H1 (cell line): ENCODE measurements around the gene CACNB2. TPM values are rescaled to one million over a fixed set of nuclear protein-coding genes. Genes with fewer than 3 reads are reported as not detected.

ENCODE experiments used
- CTCF ChIA-PET: fragments of 300-600 bp; sonication (Branson Sonifier 250); formaldehyde crosslinking; loops from one replicate; lab custom pipeline; 2021; ENCODE audit not compliant: partially characterized antibody; lab: Charles Lee
- POLR2A ChIA-PET: fragments of 300-600 bp; sonication (Branson Sonifier 250); formaldehyde crosslinking; loops from one replicate; lab custom pipeline; 2021; ENCODE audit warnings: inconsistent platforms; ENCODE audit not compliant: partially characterized antibody; lab: Charles Lee
- DNase-seq, 2 experiments: peaks; one replicate each; pipeline versions ENCODE4 v3.0.0 to v3.0.0-alpha.2; 2010 to 2022; ENCODE audit warnings: low spot score in 2 of 2, low read depth in 1 of 2, mixed read lengths in 1 of 2
- FAIRE-seq: peaks from 2 replicates; lab custom pipeline; 2011; peaks lifted over from hg19 to GRCh38; lab: Jason Lieb, UNC
- H2AFZ ChIP-seq: 2 replicates; pipeline ENCODE4 v1.8.1; 2012; ENCODE audit warnings: low read length, inconsistent platforms
- H2AK5ac ChIP-seq: 2 replicates; pipeline ENCODE4 v1.6.1; 2013; ENCODE audit warnings: low read depth, low read length
- H2BK120ac ChIP-seq: replicated peaks from 2 replicates; pipeline ENCODE3; 2013; ENCODE audit warnings: low read depth, low read length, inconsistent platforms
- H2BK12ac ChIP-seq: 2 replicates; pipeline ENCODE4 v1.6.1; 2013; ENCODE audit warnings: low read depth, low read length
- H2BK15ac ChIP-seq: 2 replicates; pipeline ENCODE4 v1.6.1; 2013; ENCODE audit warnings: low read length
- H2BK20ac ChIP-seq: 2 replicates; pipeline ENCODE4 v1.6.1; 2013; ENCODE audit warnings: low read length
- H2BK5ac ChIP-seq: 2 replicates; pipeline ENCODE4 v1.6.1; 2013; ENCODE audit warnings: low read depth, low read length
- H3K14ac ChIP-seq: 2 replicates; pipeline ENCODE4 v1.6.1; 2013; ENCODE audit warnings: inconsistent platforms; ENCODE audit not compliant: insufficient read length
- H3K18ac ChIP-seq: 2 replicates; pipeline ENCODE4 v1.6.1; 2013; ENCODE audit warnings: low read length; ENCODE audit errors: extremely low read depth
- H3K23ac ChIP-seq: 2 replicates; pipeline ENCODE4 v1.6.1; 2013; ENCODE audit warnings: inconsistent platforms; ENCODE audit not compliant: insufficient read length
- H3K23me2 ChIP-seq: 2 replicates; pipeline ENCODE4 v1.6.1; 2013; ENCODE audit warnings: low read depth, low read length
- H3K27ac ChIP-seq: 2 replicates; pipeline ENCODE4 v1.6.1; 2011; ENCODE audit warnings: low read depth, low read length, inconsistent platforms
- H3K27me3 ChIP-seq, 4 experiments: replicated peaks in 1 of 4; 1 replicate in 1 of 4; 2 replicates in 3 of 4; pipeline versions ENCODE4 v1.6.1 to v1.8.1; 2011 to 2013; ENCODE audit warnings: low read length in 3 of 4, mild to moderate bottlenecking in 3 of 4, inconsistent platforms in 2 of 4, mixed read lengths in 2 of 4, moderate library complexity in 1 of 4; ENCODE audit not compliant: control insufficient read depth in 3 of 4, insufficient read depth in 3 of 4; ENCODE audit errors: extremely low read depth in 1 of 4
- H3K36me3 ChIP-seq, 4 experiments: 2 replicates each; pipeline versions ENCODE4 v1.6.1 to v1.8.1; 2011 to 2013; ENCODE audit warnings: mild to moderate bottlenecking in 4 of 4, low read length in 3 of 4, moderate library complexity in 2 of 4, control low read depth in 1 of 4, inconsistent platforms in 1 of 4; ENCODE audit not compliant: insufficient read depth in 4 of 4, control insufficient read depth in 2 of 4
- H3K4ac ChIP-seq: replicated peaks from 2 replicates; pipeline ENCODE3; 2013; ENCODE audit warnings: low read length, low read depth, mixed read lengths, inconsistent platforms; ENCODE audit not compliant: insufficient read length
- H3K4me1 ChIP-seq, 4 experiments: replicated peaks in 1 of 4; 1 replicate in 1 of 4; 2 replicates in 3 of 4; pipeline versions ENCODE4 v1.6.1 to v1.8.1; 2011 to 2013; ENCODE audit warnings: low read length in 3 of 4, inconsistent platforms in 2 of 4, mixed read lengths in 1 of 4; ENCODE audit not compliant: insufficient read depth in 4 of 4, control insufficient read depth in 3 of 4
- H3K4me2 ChIP-seq, 2 experiments: 2 replicates each; pipeline versions ENCODE4 v1.6.1 to v1.8.1; 2011 to 2013; ENCODE audit warnings: low read depth in 2 of 2, low read length in 2 of 2, control low read depth in 1 of 2, inconsistent platforms in 1 of 2, mild to moderate bottlenecking in 1 of 2; ENCODE audit not compliant: insufficient read depth in 1 of 2
- H3K4me3 ChIP-seq, 4 experiments: fragments of 200-600, 300-600 bp in 1 of 4; sonication (generic), shearing (Covaris generic), sonication (Bioruptor Twin) in 1 of 4; 2 replicates each; pipeline versions ENCODE4 v1.5.1 to v1.8.1; 2011 to 2016; ENCODE audit warnings: low read length in 4 of 4, low read depth in 3 of 4, control low read depth in 2 of 4, inconsistent platforms in 2 of 4, mild to moderate bottlenecking in 2 of 4, mixed read lengths in 1 of 4, moderate library complexity in 1 of 4; ENCODE audit not compliant: insufficient read depth in 2 of 4; ENCODE audit errors: extremely low read depth in 1 of 4
- H3K56ac ChIP-seq: replicated peaks from 2 replicates; pipeline ENCODE3; 2013; ENCODE audit warnings: low read depth, mild to moderate bottlenecking, mixed read lengths, low read length, inconsistent platforms; ENCODE audit not compliant: insufficient read length
- H3K79me1 ChIP-seq: 2 replicates; pipeline ENCODE4 v1.6.1; 2013; ENCODE audit warnings: low read depth, low read length, control low read depth
- H3K79me2 ChIP-seq, 2 experiments: 2 replicates each; pipeline versions ENCODE4 v1.6.1 to v1.8.1; 2012 to 2013; ENCODE audit warnings: low read length in 2 of 2, mild to moderate bottlenecking in 2 of 2, inconsistent platforms in 1 of 2; ENCODE audit not compliant: insufficient read depth in 2 of 2, control insufficient read depth in 1 of 2
- H3K9ac ChIP-seq, 4 experiments: replicated peaks in 1 of 4; 1 replicate in 1 of 4; 2 replicates in 3 of 4; pipeline versions ENCODE4 v1.6.1 to v1.8.1; 2011 to 2013; ENCODE audit warnings: low read depth in 3 of 4, low read length in 3 of 4, control low read depth in 2 of 4, mild to moderate bottlenecking in 2 of 4, moderate library complexity in 2 of 4, inconsistent platforms in 1 of 4; ENCODE audit errors: extremely low read depth in 1 of 4
- H3K9me3 ChIP-seq, 2 experiments: 2 replicates each; pipeline versions ENCODE4 v1.6.1 to v1.8.1; 2012 to 2013; ENCODE audit warnings: mild to moderate bottlenecking in 2 of 2, moderate library complexity in 2 of 2, control low read depth in 1 of 2, inconsistent platforms in 1 of 2, low read depth in 1 of 2, low read length in 1 of 2, mixed read lengths in 1 of 2; ENCODE audit not compliant: insufficient read depth in 2 of 2
- H4K20me1 ChIP-seq, 2 experiments: replicated peaks in 1 of 2; 2 replicates each; pipeline versions ENCODE3 to v1.8.1; 2011 to 2013; ENCODE audit warnings: inconsistent platforms in 2 of 2, low read length in 2 of 2, mild to moderate bottlenecking in 1 of 2; ENCODE audit not compliant: insufficient read depth in 2 of 2, control insufficient read depth in 1 of 2
- H4K5ac ChIP-seq: 2 replicates; pipeline ENCODE4 v1.6.1; 2013; ENCODE audit warnings: low read length, low read depth, mixed read lengths, inconsistent platforms; ENCODE audit not compliant: insufficient read length
- H4K8ac ChIP-seq: 2 replicates; pipeline ENCODE4 v1.8.0; 2013; ENCODE audit warnings: mild to moderate bottlenecking, moderate library complexity, low read length, inconsistent platforms; ENCODE audit not compliant: insufficient read depth; ENCODE audit errors: extremely low read depth
- H4K91ac ChIP-seq: replicated peaks from 2 replicates; pipeline ENCODE3; 2013; ENCODE audit warnings: low read length, mixed read lengths, inconsistent platforms; ENCODE audit not compliant: insufficient read length
- BRCA1 ChIP-seq: IDR thresholded peaks from 2 replicates; pipeline ENCODE4 v1.6.1; 2012; ENCODE audit warnings: low read depth, low read length, improper control_type of control experiment
- CBX5 ChIP-seq: fragments of 300-800, 300-1000 bp; sonication (generic); IDR thresholded peaks from 2 replicates; pipeline ENCODE4 v1.7.1; 2016; ENCODE audit warnings: antibody characterized with exemption, low read length, low read depth
- CHD1 ChIP-seq: IDR thresholded peaks from 2 replicates; pipeline ENCODE4 v1.6.1; 2012; ENCODE audit warnings: low read depth, low read length, improper control_type of control experiment
- HDAC2 ChIP-seq, 2 experiments: fragments of 300-600 bp in 1 of 2; sonication (generic) in 1 of 2; IDR thresholded peaks; 2 replicates each; pipeline ENCODE4 v1.6.1; 2011 to 2012; ENCODE audit warnings: low read depth in 2 of 2, low read length in 2 of 2, mild to moderate bottlenecking in 2 of 2, moderate library complexity in 2 of 2, borderline replicate concordance in 1 of 2, inconsistent platforms in 1 of 2
- RNF2 ChIP-seq: fragments of 200-900, 300-1000 bp; sonication (generic); IDR thresholded peaks from 2 replicates; pipeline ENCODE4 v1.7.1; 2016; ENCODE audit warnings: borderline replicate concordance, low read depth, mild to moderate bottlenecking, antibody characterized with exemption, low read length; ENCODE audit not compliant: poor library complexity, severe bottlenecking; ENCODE audit errors: missing control alignments
- RXRA ChIP-seq: IDR thresholded peaks from 2 replicates; pipeline ENCODE4 v1.6.1; 2011; ENCODE audit warnings: low read depth, mild to moderate bottlenecking, low read length, moderate library complexity; ENCODE audit not compliant: insufficient read depth
- WGBS, 2 experiments: shearing (Covaris generic) in 1 of 2; methylation state at CpG; one replicate each; pipeline versions ENCODE4 v1.1.6 to v1.1.7; 2013 to 2015; ENCODE audit warnings: low lambda C conversion rate in 2 of 2, mixed read lengths in 2 of 2, inconsistent platforms in 1 of 2, low coverage in 1 of 2, missing lambda C conversion rate in 1 of 2; ENCODE audit not compliant: insufficient replicate concordance in 2 of 2, insufficient coverage in 1 of 2, insufficient read length in 1 of 2; ENCODE audit errors: extremely low coverage in 1 of 2, missing lambda C conversion rate in 1 of 2; 5-methylcytosine and 5-hydroxymethylcytosine counted together
- polyA plus RNA-seq, 7 experiments: library from polyadenylated mRNA; depleted of rRNA in 3 of 7; stranded (reverse) in 5 of 7; unstranded in 2 of 7; fragments of >200 nt in 5 of 7; fragments of 200-250 nt in 2 of 7; gene quantifications; 1 replicate in 5 of 7; 2 replicates in 1 of 7; 4 replicates in 1 of 7; pipeline versions ENCODE4 v1.2.1 to v1.2.3, GENCODE V29; 2011 to 2013; ENCODE audit warnings: missing spikeins in 2 of 7, mixed read lengths in 2 of 7
- total RNA-seq: library from RNA; stranded (reverse); fragmentation: NEBNext Ultra II Directional; extraction: Animal tissue kit (Norgen Biotek cat#: 25700); gene quantifications from 2 replicates; pipeline ENCODE4 v1.2.1, GENCODE V29; 2021
- TF ChIP-seq, protein P1 (sequence below): IDR thresholded peaks from 2 replicates; pipeline ENCODE4 v1.6.1; 2012; ENCODE audit warnings: inconsistent platforms

The CACNB2 gene
- total and polyA plus RNA-seq, 2 of the 8 experiments (the other 6 are each of a cell fraction or from before 2014, with no cell fraction given), result 2.4 to 3.2 TPM

DNA sequence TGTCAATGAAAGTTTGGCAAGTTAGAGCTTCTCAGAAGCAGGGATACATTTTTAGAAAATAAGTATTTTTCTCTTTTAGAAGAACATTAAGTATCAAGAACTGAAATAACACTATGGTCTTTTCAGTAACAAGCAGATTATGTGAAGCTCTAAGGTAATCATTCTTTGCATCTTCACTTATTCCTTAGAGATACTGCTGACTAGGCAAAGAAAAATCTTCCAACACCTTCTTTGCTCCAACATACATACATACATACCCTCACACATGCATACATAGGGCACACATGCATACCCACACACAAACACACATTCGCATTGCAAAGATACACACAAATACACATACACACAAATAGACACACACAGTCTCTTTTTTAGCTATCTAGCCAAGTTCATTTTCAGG is 37.8 kb upstream of the CACNB2 start:
- H2BK15ac ChIP-seq, result no peak overlapping the region
- H3K23me2 ChIP-seq, result no peaks in the 10 kb centered on the region; the same call in 1 of the 2 replicates
- no peak overlapping the region for H4K5ac ChIP-seq
- no peak overlapping the region for H2AFZ ChIP-seq
- no peak overlapping the region for H2BK120ac ChIP-seq
- H2AK5ac ChIP-seq, result no peak overlapping the region
- H3K4me2 ChIP-seq, result no peak overlapping the region
- H3K18ac ChIP-seq, result no peak overlapping the region
- H3K36me3 ChIP-seq, result no peaks in the 10 kb centered on the region
- no peak overlapping the region for H4K8ac ChIP-seq
- H3K27ac ChIP-seq, result no peak overlapping the region
- H3K27me3 ChIP-seq, result no peaks in the 10 kb centered on the region
- H3K14ac ChIP-seq, result no peak overlapping the region
- no peak overlapping the region for H2BK12ac ChIP-seq
- FAIRE-seq (no peak), DNase-seq (no peak)
- H3K23ac ChIP-seq, result no peak overlapping the region
- H2BK20ac ChIP-seq, result no peak overlapping the region
- no peaks in the 10 kb centered on the region for H4K20me1 ChIP-seq
- H3K79me1 ChIP-seq, result no peaks in the 10 kb centered on the region
- H3K4ac ChIP-seq, result no peak overlapping the region
- WGBS, 2 experiments, result 100% methylated on average over 1 of the region's 1 CpG; no CpG with 5 or more reads in 1 of the 2 experiments
- H4K91ac ChIP-seq, result no peak overlapping the region
- H3K9ac ChIP-seq, result no peak overlapping the region
- peak overlapping the region; percentile 24 for H3K56ac ChIP-seq
- no peak overlapping the region for H3K4me3 ChIP-seq
- ChIA-PET POLR2A (no interaction called here), CTCF (interaction anchor here (1.2 to 1.9 kb wide), 2 partner anchors 136 to 229 kb away, joined by 3 to 4 read pairs; no protein-coding TSS in a partner anchor)
- no peaks in the 10 kb centered on the region for H3K79me2 ChIP-seq
- no peak overlapping the region for H2BK5ac ChIP-seq
- H3K4me1 ChIP-seq, result peaks cover 0 to 2% (median 0%) of the 10 kb centered on the region in 4 experiments; a peak in 2 of 7 replicates
- no peaks in the 10 kb centered on the region for H3K9me3 ChIP-seq
- TF ChIP-seq RXRA, result no peak
- TF ChIP-seq HDAC2 (IDR thresholded peaks at IDR 0.05; ENCODE audit: borderline replicate concordance in 1 of 2, low read depth in 2 of 2, low read length in 2 of 2), result no peak
- TF ChIP-seq CBX5, result no peak
- TF ChIP-seq RNF2, result no peak
- no peak for TF ChIP-seq CHD1
- TF ChIP-seq, protein P1, sequence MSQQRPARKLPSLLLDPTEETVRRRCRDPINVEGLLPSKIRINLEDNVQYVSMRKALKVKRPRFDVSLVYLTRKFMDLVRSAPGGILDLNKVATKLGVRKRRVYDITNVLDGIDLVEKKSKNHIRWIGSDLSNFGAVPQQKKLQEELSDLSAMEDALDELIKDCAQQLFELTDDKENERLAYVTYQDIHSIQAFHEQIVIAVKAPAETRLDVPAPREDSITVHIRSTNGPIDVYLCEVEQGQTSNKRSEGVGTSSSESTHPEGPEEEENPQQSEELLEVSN, result no peak
- TF ChIP-seq BRCA1, result no peak
